Endometrium (tissue), 2 donors: Measurements from ENCODE around the gene DUSP23.

Source experiments
- FAIRE-seq: peaks from 2 replicates; lab custom pipeline; 2012; peaks lifted over from hg19 to GRCh38; lab: Jason Lieb, UNC
- donor health status: control.
- donor health status: control.

Gene DUSP23

GRCh38 chr1:159828581-159829272 lies 48.0 kb downstream of the DUSP23 start:
- no peak for FAIRE-seq

- no peak for FAIRE-seq
Observed at GRCh38 chr1:159829273-159829634, 48.5 kb downstream of the DUSP23 start.

- no peak for FAIRE-seq
Observed at GRCh38 chr1:159829822-159830465, 49.2 kb downstream of the DUSP23 start.

GRCh38 chr1:159830722-159831121 lies 50.0 kb downstream of the DUSP23 start:
- FAIRE-seq, result no peak

- FAIRE-seq, result no peak
Observed at GRCh38 chr1:159831412-159832141, 50.8 kb downstream of the DUSP23 start.
